ENCODE measurements around the gene SH3PXD2B.

The SH3PXD2B gene

GRCh38 chr5:172412724-172413286 lies 41.5 kb downstream of the SH3PXD2B start:
- H3K4me2 ChIP-seq (ENCODE audit: low read length): no peak overlapping the region
- no peaks in the 10 kb centered on the region for H3K27me3 ChIP-seq (ENCODE audit: control insufficient read depth, low read length)
- 0 out of 2 replicates have a peak, but pooled peaks cover 2% of the 10 kb centered on the region for H3K4me1 ChIP-seq (ENCODE audit: control insufficient read depth, low read length)
- no peaks in the 10 kb centered on the region for H3K9me3 ChIP-seq (ENCODE audit: control insufficient read depth, insufficient read depth, low read length)
- no peak overlapping the region for H3K4me3 ChIP-seq (ENCODE audit: low read length)
- no peaks in the 10 kb centered on the region for H3K9me2 ChIP-seq (replicated peaks; ENCODE audit: control insufficient read depth, low read length)
- TF ChIP-seq CTCF (IDR thresholded peaks at IDR 0.05; ENCODE audit: low read depth, low read length, poor library complexity, severe bottlenecking) (no peak), EZH2phosphoT487 (IDR thresholded peaks at IDR 0.05; ENCODE audit: borderline replicate concordance, low read length) (no peak)
- H3K79me2 ChIP-seq (ENCODE audit: control insufficient read depth, low read length): no peaks in the 10 kb centered on the region
- H3K27ac ChIP-seq (ENCODE audit: low read depth, low read length): no peak overlapping the region
- H4K20me1 ChIP-seq (ENCODE audit: control insufficient read depth, insufficient read depth, low read depth, low read length): no peaks in the 10 kb centered on the region
- H3F3A ChIP-seq (ENCODE audit: control insufficient read depth, insufficient read depth): no peaks in the 10 kb centered on the region
- no peaks in the 10 kb centered on the region for H3K36me3 ChIP-seq (ENCODE audit: control insufficient read depth, low read length)

- Histone ChIP-seq H3K27me3 (ENCODE audit: control insufficient read depth, low read length) (peaks cover 6% of the 10 kb centered on the region; the same call in 1 of the 2 replicates), H3F3A (ENCODE audit: control insufficient read depth, insufficient read depth) (no peaks in the 10 kb centered on the region), H3K4me1 (ENCODE audit: control insufficient read depth, low read length) (0 out of 2 replicates have a peak, but pooled peaks cover 2% of the 10 kb centered on the region), H3K9me2 (replicated peaks; ENCODE audit: control insufficient read depth, low read length) (no peaks in the 10 kb centered on the region), H3K36me3 (ENCODE audit: control insufficient read depth, low read length) (no peaks in the 10 kb centered on the region), H4K20me1 (ENCODE audit: control insufficient read depth, insufficient read depth, low read depth, low read length) (no peaks in the 10 kb centered on the region), H3K4me2 (ENCODE audit: low read length) (no peak overlapping the region), H3K79me2 (ENCODE audit: control insufficient read depth, low read length) (no peaks in the 10 kb centered on the region), H3K9me3 (ENCODE audit: control insufficient read depth, insufficient read depth, low read length) (no peaks in the 10 kb centered on the region), H3K27ac (ENCODE audit: low read depth, low read length) (no peak overlapping the region), H3K4me3 (ENCODE audit: low read length) (no peak overlapping the region)
- TF ChIP-seq EZH2phosphoT487 (IDR thresholded peaks at IDR 0.05; ENCODE audit: borderline replicate concordance, low read length) (no peak), CTCF (IDR thresholded peaks at IDR 0.05; ENCODE audit: low read depth, low read length, poor library complexity, severe bottlenecking) (no peak)
Measured at GRCh38 chr5:172411484-172412072, 42.7 kb downstream of the SH3PXD2B start.

GRCh38 chr5:172410662-172411483 lies 43.5 kb downstream of the SH3PXD2B start:
- no peak overlapping the region for H3K4me2 ChIP-seq (ENCODE audit: low read length)
- no peaks in the 10 kb centered on the region for H4K20me1 ChIP-seq (ENCODE audit: control insufficient read depth, insufficient read depth, low read depth, low read length)
- no peaks in the 10 kb centered on the region for H3K79me2 ChIP-seq (ENCODE audit: control insufficient read depth, low read length)
- no peak overlapping the region for H3K27ac ChIP-seq (ENCODE audit: low read depth, low read length)
- no peaks in the 10 kb centered on the region for H3F3A ChIP-seq (ENCODE audit: control insufficient read depth, insufficient read depth)
- no peaks in the 10 kb centered on the region for H3K9me2 ChIP-seq (replicated peaks; ENCODE audit: control insufficient read depth, low read length)
- TF ChIP-seq EZH2phosphoT487 (IDR thresholded peaks at IDR 0.05; ENCODE audit: borderline replicate concordance, low read length) (no peak), CTCF (IDR thresholded peaks at IDR 0.05; ENCODE audit: low read depth, low read length, poor library complexity, severe bottlenecking) (no peak)
- no peak overlapping the region for H3K4me3 ChIP-seq (ENCODE audit: low read length)
- no peaks in the 10 kb centered on the region for H3K9me3 ChIP-seq (ENCODE audit: control insufficient read depth, insufficient read depth, low read length)
- H3K4me1 ChIP-seq (ENCODE audit: control insufficient read depth, low read length): 0 out of 2 replicates have a peak, but pooled peaks cover 2% of the 10 kb centered on the region
- H3K36me3 ChIP-seq (ENCODE audit: control insufficient read depth, low read length): no peaks in the 10 kb centered on the region
- peaks cover 6% of the 10 kb centered on the region; the same call in 1 of the 2 replicates for H3K27me3 ChIP-seq (ENCODE audit: control insufficient read depth, low read length)
